ENCODE results near the gene ANP32A.

DNA sequence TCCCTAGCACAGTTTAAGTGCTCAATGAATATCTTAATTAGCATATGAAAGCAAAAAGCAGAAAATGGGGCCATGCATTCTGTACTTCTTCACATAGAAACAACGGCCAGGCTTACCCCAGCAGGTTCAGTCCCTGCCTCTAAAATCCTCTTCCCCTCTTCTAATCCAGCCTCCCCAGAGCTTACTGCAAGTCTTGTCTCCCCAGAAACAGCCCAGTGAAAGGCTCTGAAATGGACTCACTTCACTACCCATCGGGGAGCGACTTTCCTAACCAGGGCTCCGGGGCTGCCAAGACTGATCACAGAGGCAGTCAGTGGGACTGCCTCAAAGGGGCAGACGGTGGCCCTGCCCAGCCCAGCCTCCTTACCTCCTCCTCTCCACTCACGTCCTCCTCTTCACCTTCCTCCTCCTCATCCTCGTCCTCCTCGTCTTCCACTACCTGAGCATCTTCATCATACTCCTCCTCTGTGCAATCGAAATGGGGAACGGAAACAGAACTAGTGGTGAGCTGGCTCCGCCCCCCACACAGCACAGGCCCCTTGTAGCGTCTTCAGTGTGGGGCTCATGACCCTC lies 38.0 kb downstream of the ANP32A start:
- TF ChIP-seq, protein P1, sequence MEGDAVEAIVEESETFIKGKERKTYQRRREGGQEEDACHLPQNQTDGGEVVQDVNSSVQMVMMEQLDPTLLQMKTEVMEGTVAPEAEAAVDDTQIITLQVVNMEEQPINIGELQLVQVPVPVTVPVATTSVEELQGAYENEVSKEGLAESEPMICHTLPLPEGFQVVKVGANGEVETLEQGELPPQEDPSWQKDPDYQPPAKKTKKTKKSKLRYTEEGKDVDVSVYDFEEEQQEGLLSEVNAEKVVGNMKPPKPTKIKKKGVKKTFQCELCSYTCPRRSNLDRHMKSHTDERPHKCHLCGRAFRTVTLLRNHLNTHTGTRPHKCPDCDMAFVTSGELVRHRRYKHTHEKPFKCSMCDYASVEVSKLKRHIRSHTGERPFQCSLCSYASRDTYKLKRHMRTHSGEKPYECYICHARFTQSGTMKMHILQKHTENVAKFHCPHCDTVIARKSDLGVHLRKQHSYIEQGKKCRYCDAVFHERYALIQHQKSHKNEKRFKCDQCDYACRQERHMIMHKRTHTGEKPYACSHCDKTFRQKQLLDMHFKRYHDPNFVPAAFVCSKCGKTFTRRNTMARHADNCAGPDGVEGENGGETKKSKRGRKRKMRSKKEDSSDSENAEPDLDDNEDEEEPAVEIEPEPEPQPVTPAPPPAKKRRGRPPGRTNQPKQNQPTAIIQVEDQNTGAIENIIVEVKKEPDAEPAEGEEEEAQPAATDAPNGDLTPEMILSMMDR (IDR thresholded peaks at IDR 0.05), result no peak
- no peak for TF ChIP-seq POLR2A (IDR thresholded peaks at IDR 0.05)

Measured in vagina (tissue), 2 donors.